Measurements from ENCODE around the gene MTG1.
A peak's percentile ranks its signal among the peaks of the same experiment; 100 is the strongest.
"Not testable (repeated sequence)": the region's sequence is repeated elsewhere in the genome, so short reads cannot be mapped to it uniquely, and the experiment has no call there.

Gene MTG1

GRCh38 chr10:133379152-133379800 lies 14.7 kb upstream of the MTG1 start, which contains the start of gene PAOX:
Gene PAOX, plus strand, starts transcription at chr10:133379262. Its CDS starts 55 bp downstream, at chr10:133379317.
- peak; percentile 35 for DNase-seq

GRCh38 chr10:133379801-133380666 lies 13.9 kb upstream of the MTG1 start:
- DNase-seq: no peak

- no peak for DNase-seq
Observed at GRCh38 chr10:133381036-133381435, 12.9 kb upstream of the MTG1 start.

GRCh38 chr10:133383551-133383950 lies 10.4 kb upstream of the MTG1 start:
- DNase-seq: no peak

- DNase-seq: no peak
Observed at GRCh38 chr10:133384071-133384470, 9.9 kb upstream of the MTG1 start.

- DNase-seq: no peak
Observed at GRCh38 chr10:133385214-133385613, 8.7 kb upstream of the MTG1 start.

GRCh38 chr10:133386951-133387350 lies 7.0 kb upstream of the MTG1 start:
- not testable (repeated sequence) for DNase-seq

GRCh38 chr10:133388236-133388972 lies 5.6 kb upstream of the MTG1 start:
- no peak for DNase-seq

- no peak for DNase-seq
Observed at GRCh38 chr10:133388973-133389818, 4.8 kb upstream of the MTG1 start.

GRCh38 chr10:133390597-133391248 lies 3.2 kb upstream of the MTG1 start:
- no peak for DNase-seq

GRCh38 chr10:133391249-133391635 lies 2.7 kb upstream of the MTG1 start:
- DNase-seq: no peak

GRCh38 chr10:133391761-133392518 lies 2.0 kb upstream of the MTG1 start:
- no peak for DNase-seq

- no peak for DNase-seq
Observed at GRCh38 chr10:133393401-133394063, 425 bp upstream of the MTG1 start.

GRCh38 chr10:133394801-133395221 lies 854 bp downstream of the MTG1 start:
- DNase-seq: no peak

- no peak for DNase-seq
Observed at GRCh38 chr10:133396035-133396624, 2.2 kb downstream of the MTG1 start.

- no peak for DNase-seq
Observed at GRCh38 chr10:133397938-133398337, 4.0 kb downstream of the MTG1 start.

GRCh38 chr10:133399123-133399601 lies 5.2 kb downstream of the MTG1 start:
- DNase-seq: no peak

GRCh38 chr10:133400624-133401424 lies 6.9 kb downstream of the MTG1 start:
- DNase-seq: no peak

GRCh38 chr10:133401500-133401899 lies 7.5 kb downstream of the MTG1 start:
- no peak for DNase-seq

All from activated CD4-positive, alpha-beta T cell treated with anti-CD3 and anti-CD28 coated beads for 1 hour (primary cell).